Measurements from ENCODE around the gene RDH12. TPM values are rescaled to one million over a fixed set of nuclear protein-coding genes. Genes with fewer than 3 reads are reported as not detected.

Gene RDH12
- total RNA-seq, 1 experiment from 2014 or later: 0.27 TPM

DNA sequence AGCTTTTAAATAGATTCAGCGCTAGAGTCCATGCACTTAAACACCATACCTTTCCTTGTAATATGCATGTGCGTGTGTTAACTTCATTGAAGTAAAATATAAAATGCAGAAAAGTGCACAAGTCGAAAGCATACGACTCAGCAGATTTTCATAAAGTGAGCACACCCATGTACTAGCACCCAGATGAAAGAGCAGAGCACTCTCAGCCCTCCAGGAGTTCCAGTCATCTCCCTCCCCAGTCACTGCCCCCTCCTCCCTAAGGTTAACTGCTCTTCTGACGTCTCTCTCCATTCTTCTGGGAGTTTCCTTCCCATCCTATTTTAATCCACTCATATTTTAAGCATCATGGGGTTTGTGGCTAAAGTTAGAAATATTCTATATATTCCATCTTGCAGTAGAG lies 20.2 kb downstream of the RDH12 start:
- peaks cover 6% of the 10 kb centered on the region; the same call in 1 of the 2 replicates for H3K27me3 ChIP-seq (ENCODE audit: insufficient read depth, low read length)
- H3K36me3 ChIP-seq (ENCODE audit: control insufficient read depth in 1 of 2, insufficient read depth in 2 of 2, low read length in 2 of 2): no peaks in the 10 kb centered on the region
- no peak overlapping the region for H3K4me3 ChIP-seq (replicated peaks in 1 of 2; ENCODE audit: low read depth in 1 of 2, low read length in 2 of 2)
- H3K9me2 ChIP-seq (ENCODE audit: insufficient read depth): no peaks in the 10 kb centered on the region
- DNase-seq (ENCODE audit: low read depth, low spot score) (no peak), ATAC-seq (no peak)
- TF ChIP-seq EZH2phosphoT487 (IDR thresholded peaks at IDR 0.05; ENCODE audit: borderline replicate concordance) (no peak), JUND (IDR thresholded peaks at IDR 0.05) (no peak), CEBPB (IDR thresholded peaks at IDR 0.05; ENCODE audit: low read depth) (no peak), YY1 (IDR thresholded peaks at IDR 0.05; ENCODE audit: extremely low read depth, insufficient replicate concordance, low read depth, low read length) (no peak)
- TF ChIP-seq, protein P1, sequence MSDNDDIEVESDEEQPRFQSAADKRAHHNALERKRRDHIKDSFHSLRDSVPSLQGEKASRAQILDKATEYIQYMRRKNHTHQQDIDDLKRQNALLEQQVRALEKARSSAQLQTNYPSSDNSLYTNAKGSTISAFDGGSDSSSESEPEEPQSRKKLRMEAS (IDR thresholded peaks at IDR 0.05): no peak
- TF ChIP-seq, protein P2, sequence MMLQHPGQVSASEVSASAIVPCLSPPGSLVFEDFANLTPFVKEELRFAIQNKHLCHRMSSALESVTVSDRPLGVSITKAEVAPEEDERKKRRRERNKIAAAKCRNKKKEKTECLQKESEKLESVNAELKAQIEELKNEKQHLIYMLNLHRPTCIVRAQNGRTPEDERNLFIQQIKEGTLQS (IDR thresholded peaks at IDR 0.05): no peak
- TF ChIP-seq, protein P3, sequence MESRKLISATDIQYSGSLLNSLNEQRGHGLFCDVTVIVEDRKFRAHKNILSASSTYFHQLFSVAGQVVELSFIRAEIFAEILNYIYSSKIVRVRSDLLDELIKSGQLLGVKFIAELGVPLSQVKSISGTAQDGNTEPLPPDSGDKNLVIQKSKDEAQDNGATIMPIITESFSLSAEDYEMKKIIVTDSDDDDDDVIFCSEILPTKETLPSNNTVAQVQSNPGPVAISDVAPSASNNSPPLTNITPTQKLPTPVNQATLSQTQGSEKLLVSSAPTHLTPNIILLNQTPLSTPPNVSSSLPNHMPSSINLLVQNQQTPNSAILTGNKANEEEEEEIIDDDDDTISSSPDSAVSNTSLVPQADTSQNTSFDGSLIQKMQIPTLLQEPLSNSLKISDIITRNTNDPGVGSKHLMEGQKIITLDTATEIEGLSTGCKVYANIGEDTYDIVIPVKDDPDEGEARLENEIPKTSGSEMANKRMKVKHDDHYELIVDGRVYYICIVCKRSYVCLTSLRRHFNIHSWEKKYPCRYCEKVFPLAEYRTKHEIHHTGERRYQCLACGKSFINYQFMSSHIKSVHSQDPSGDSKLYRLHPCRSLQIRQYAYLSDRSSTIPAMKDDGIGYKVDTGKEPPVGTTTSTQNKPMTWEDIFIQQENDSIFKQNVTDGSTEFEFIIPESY (IDR thresholded peaks at IDR 0.05; ENCODE audit: extremely low read depth, insufficient replicate concordance, low read length): no peak
- H3K9me3 ChIP-seq (ENCODE audit: control insufficient read depth in 1 of 2, insufficient read depth in 1 of 2, low read depth in 1 of 2, low read length in 2 of 2): no peaks in the 10 kb centered on the region
- BruUV-seq (replicated peaks): no TSS peak
- H3K27ac ChIP-seq (ENCODE audit: low read depth, low read length): no peak overlapping the region
- no peaks in the 10 kb centered on the region for H3K4me1 ChIP-seq (ENCODE audit: control insufficient read depth in 1 of 2, insufficient read depth in 2 of 2, low read length in 2 of 2)
- intact Hi-C loops (cut with micrococcal nuclease): no loop called here
- no peak overlapping the region for H3K4me2 ChIP-seq (ENCODE audit: low read length)
- POLR2A ChIA-PET: no interaction called here
- no peaks in the 10 kb centered on the region for H3K79me2 ChIP-seq (ENCODE audit: insufficient read depth, low read length)
- H2AFZ ChIP-seq (ENCODE audit: low read depth, low read length, poor library complexity, severe bottlenecking): no peak overlapping the region
- no peaks in the 10 kb centered on the region for H4K20me1 ChIP-seq (ENCODE audit: insufficient read depth)
- CTCF ChIA-PET: interaction anchor here (1.1 kb wide), 1 partner anchor 17 kb away, joined by 3 read pairs; no protein-coding TSS in a partner anchor
- H3K9ac ChIP-seq (ENCODE audit: low read length): no peak overlapping the region
- RAD21 ChIA-PET (ENCODE audit: low non-redundant PET in 1 of 2, low total read pairs in 2 of 2, uncharacterized antibody in 2 of 2, unreplicated experiment in 2 of 2): no interaction called here

DNA sequence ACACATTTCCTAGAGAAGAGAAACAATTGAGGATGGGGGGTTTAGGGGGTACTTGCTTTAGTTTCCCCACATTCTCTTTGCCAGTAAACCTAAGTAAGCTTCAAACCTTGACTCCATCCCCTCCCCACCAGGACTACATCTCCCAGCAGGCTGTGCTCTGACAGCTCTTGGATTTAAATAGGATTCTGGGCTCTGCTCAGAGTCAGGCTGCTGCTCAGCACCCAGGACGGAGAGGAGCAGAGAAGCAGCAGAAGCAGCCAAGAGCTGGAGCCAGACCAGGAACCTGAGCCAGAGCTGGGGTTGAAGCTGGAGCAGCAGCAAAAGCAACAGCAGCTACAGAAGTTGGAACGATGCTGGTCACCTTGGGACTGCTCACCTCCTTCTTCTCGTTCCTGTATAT lies 20.6 kb downstream of the RDH12 start:
- no TSS peak for BruUV-seq (replicated peaks)
- DNase-seq (ENCODE audit: low read depth, low spot score): no peak
- Histone ChIP-seq H3K27ac (ENCODE audit: low read depth, low read length) (no peak overlapping the region), H3K79me2 (ENCODE audit: insufficient read depth, low read length) (no peaks in the 10 kb centered on the region), H3K36me3 (ENCODE audit: control insufficient read depth in 1 of 2, insufficient read depth in 2 of 2, low read length in 2 of 2) (no peaks in the 10 kb centered on the region), H2AFZ (ENCODE audit: low read depth, low read length, poor library complexity, severe bottlenecking) (no peak overlapping the region), H4K20me1 (ENCODE audit: insufficient read depth) (no peaks in the 10 kb centered on the region), H3K4me2 (ENCODE audit: low read length) (no peak overlapping the region), H3K4me3 (replicated peaks in 1 of 2; ENCODE audit: low read depth in 1 of 2, low read length in 2 of 2) (no peak overlapping the region), H3K9me3 (ENCODE audit: control insufficient read depth in 1 of 2, insufficient read depth in 1 of 2, low read depth in 1 of 2, low read length in 2 of 2) (no peaks in the 10 kb centered on the region), H3K4me1 (ENCODE audit: control insufficient read depth in 1 of 2, insufficient read depth in 2 of 2, low read length in 2 of 2) (no peaks in the 10 kb centered on the region), H3K9ac (ENCODE audit: low read length) (no peak overlapping the region), H3K27me3 (ENCODE audit: insufficient read depth, low read length) (peaks cover 6% of the 10 kb centered on the region; the same call in 1 of the 2 replicates), H3K9me2 (ENCODE audit: insufficient read depth) (no peaks in the 10 kb centered on the region)
- RAD21 ChIA-PET (ENCODE audit: low non-redundant PET in 1 of 2, low total read pairs in 2 of 2, uncharacterized antibody in 2 of 2, unreplicated experiment in 2 of 2): no interaction called here
- POLR2A ChIA-PET: no interaction called here
- intact Hi-C loops (cut with micrococcal nuclease): no loop called here
- no peak for ATAC-seq
- CTCF ChIA-PET: interaction anchor here (1.1 kb wide), 1 partner anchor 18 kb away, joined by 3 read pairs; no protein-coding TSS in a partner anchor
- TF ChIP-seq, protein P4, sequence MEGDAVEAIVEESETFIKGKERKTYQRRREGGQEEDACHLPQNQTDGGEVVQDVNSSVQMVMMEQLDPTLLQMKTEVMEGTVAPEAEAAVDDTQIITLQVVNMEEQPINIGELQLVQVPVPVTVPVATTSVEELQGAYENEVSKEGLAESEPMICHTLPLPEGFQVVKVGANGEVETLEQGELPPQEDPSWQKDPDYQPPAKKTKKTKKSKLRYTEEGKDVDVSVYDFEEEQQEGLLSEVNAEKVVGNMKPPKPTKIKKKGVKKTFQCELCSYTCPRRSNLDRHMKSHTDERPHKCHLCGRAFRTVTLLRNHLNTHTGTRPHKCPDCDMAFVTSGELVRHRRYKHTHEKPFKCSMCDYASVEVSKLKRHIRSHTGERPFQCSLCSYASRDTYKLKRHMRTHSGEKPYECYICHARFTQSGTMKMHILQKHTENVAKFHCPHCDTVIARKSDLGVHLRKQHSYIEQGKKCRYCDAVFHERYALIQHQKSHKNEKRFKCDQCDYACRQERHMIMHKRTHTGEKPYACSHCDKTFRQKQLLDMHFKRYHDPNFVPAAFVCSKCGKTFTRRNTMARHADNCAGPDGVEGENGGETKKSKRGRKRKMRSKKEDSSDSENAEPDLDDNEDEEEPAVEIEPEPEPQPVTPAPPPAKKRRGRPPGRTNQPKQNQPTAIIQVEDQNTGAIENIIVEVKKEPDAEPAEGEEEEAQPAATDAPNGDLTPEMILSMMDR (IDR thresholded peaks at IDR 0.05 in 2 of 3, conservative IDR thresholded peaks at IDR 0.05 in 1 of 3; ENCODE audit: borderline replicate concordance in 1 of 3, insufficient read depth in 1 of 3, low read depth in 2 of 3, low read length in 2 of 3): no peak
- TF ChIP-seq POLR2A (IDR thresholded peaks at IDR 0.05; ENCODE audit: borderline replicate concordance, extremely low read depth, insufficient read depth, insufficient read length) (no peak), TCF7L2 (IDR thresholded peaks at IDR 0.05; ENCODE audit: borderline replicate concordance, extremely low read depth, insufficient read depth, insufficient read length) (no peak), SIN3A (IDR thresholded peaks at IDR 0.05; ENCODE audit: low read depth) (no peak), SP1 (IDR thresholded peaks at IDR 0.05; ENCODE audit: low read depth) (no peak), YY1 (IDR thresholded peaks at IDR 0.05; ENCODE audit: extremely low read depth, insufficient replicate concordance, low read depth, low read length) (no peak), JUND (IDR thresholded peaks at IDR 0.05) (no peak), ELF1 (IDR thresholded peaks at IDR 0.05; ENCODE audit: borderline replicate concordance, low read depth) (no peak), EZH2phosphoT487 (IDR thresholded peaks at IDR 0.05; ENCODE audit: borderline replicate concordance) (no peak), SRF (IDR thresholded peaks at IDR 0.05; ENCODE audit: low read depth) (no peak)
- TF ChIP-seq, protein P2 (IDR thresholded peaks at IDR 0.05): no peak
